Epithelial cell of prostate (primary cell): ENCODE results near the gene ALG11.
A peak's percentile ranks its signal among the peaks of the same experiment; 100 is the strongest.
"Not testable (repeated sequence)": the region's sequence is repeated elsewhere in the genome, so short reads cannot be mapped to it uniquely, and the experiment has no call there.

Source experiments
- DNase-seq: peaks from one replicate; pipeline ENCODE4 v3.0.0-alpha.2; 2011; ENCODE audit warnings: low read depth, low spot score
- H3K27ac ChIP-seq: fragments of 450-650 bp; 2 replicates; pipeline ENCODE4 v1.5.1; 2017; ENCODE audit warnings: mild to moderate bottlenecking

ALG11 gene

GRCh38 chr13:52025475-52026245 lies 13.5 kb downstream of the ALG11 start:
- H3K27ac ChIP-seq = no peak overlapping the region
- no peak for DNase-seq

GRCh38 chr13:52026246-52026626 lies 14.0 kb downstream of the ALG11 start:
- H3K27ac ChIP-seq = no peak overlapping the region
- DNase-seq = no peak

- DNase-seq = no peak
- H3K27ac ChIP-seq = no peak overlapping the region
These were observed 15.6 kb downstream of the ALG11 start for GRCh38 chr13:52027832-52028231.

- no peak for DNase-seq
- no peak overlapping the region for H3K27ac ChIP-seq
These were observed 17.4 kb downstream of the ALG11 start for GRCh38 chr13:52029569-52029968.

GRCh38 chr13:52030401-52030800 lies 18.2 kb downstream of the ALG11 start:
- H3K27ac ChIP-seq = not testable (repeated sequence)

GRCh38 chr13:52033039-52033438 lies 20.8 kb downstream of the ALG11 start:
- H3K27ac ChIP-seq = no peak overlapping the region
- DNase-seq = no peak

More at GRCh38 chr13:52030401-52030800, 18.2 kb downstream of the ALG11 start:
- DNase-seq = not testable (repeated sequence)

GRCh38 chr13:52034616-52035226 lies 22.5 kb downstream of the ALG11 start:
- no peak for DNase-seq
- H3K27ac ChIP-seq = no peak overlapping the region

- no peak for DNase-seq
- no peak overlapping the region for H3K27ac ChIP-seq
These were observed 23.8 kb downstream of the ALG11 start for GRCh38 chr13:52036037-52036436.

GRCh38 chr13:52043675-52044074 lies 31.5 kb downstream of the ALG11 start:
- no peak for DNase-seq
- H3K27ac ChIP-seq = no peak overlapping the region

GRCh38 chr13:52047463-52047862 lies 35.3 kb downstream of the ALG11 start:
- no peak overlapping the region for H3K27ac ChIP-seq
- no peak for DNase-seq

GRCh38 chr13:52048516-52048915 lies 36.3 kb downstream of the ALG11 start:
- no peak overlapping the region for H3K27ac ChIP-seq
- no peak for DNase-seq

- H3K27ac ChIP-seq = no peak overlapping the region
- no peak for DNase-seq
These were observed 39.2 kb downstream of the ALG11 start for GRCh38 chr13:52051400-52051799.

- H3K27ac ChIP-seq = no peak overlapping the region
- DNase-seq = no peak
These were observed 41.3 kb downstream of the ALG11 start for GRCh38 chr13:52053460-52053859.

GRCh38 chr13:52061064-52061463 lies 48.9 kb downstream of the ALG11 start:
- H3K27ac ChIP-seq = peak overlapping the region; percentile 17
- DNase-seq = not testable (repeated sequence)

- peak overlapping the region; percentile 17 for H3K27ac ChIP-seq
- no peak for DNase-seq
These were observed 49.4 kb downstream of the ALG11 start for GRCh38 chr13:52061587-52061986.

- DNase-seq = no peak
- H3K27ac ChIP-seq = no peak overlapping the region
These were observed 55.0 kb downstream of the ALG11 start for GRCh38 chr13:52067237-52067636.

GRCh38 chr13:52070929-52071523 lies 58.8 kb downstream of the ALG11 start:
- no peak for DNase-seq
- H3K27ac ChIP-seq = no peak overlapping the region
